CD14-positive monocyte (primary cell): ENCODE results near the gene CDHR5. TPM values are rescaled to one million over a fixed set of nuclear protein-coding genes. Genes with fewer than 3 reads are reported as not detected.

Source experiments
- DNase-seq, 3 donors: peaks; one replicate each; pipeline ENCODE4 v3.0.0-alpha.2; 2011 to 2022
- H2AFZ ChIP-seq: 2 replicates; pipeline ENCODE4 v1.6.0; 2012; ENCODE audit warnings: mild to moderate bottlenecking, low read depth, low read length, inconsistent platforms; ENCODE audit not compliant: insufficient read depth, poor library complexity, severe bottlenecking
- H3K27ac ChIP-seq, 2 donors: 1 replicate in 1 of 2; 2 replicates in 1 of 2; pipeline ENCODE4 v1.5.1; 2012 to 2013; ENCODE audit warnings: low read length in 2 of 2, control low read depth in 1 of 2, inconsistent platforms in 1 of 2, low read depth in 1 of 2, mild to moderate bottlenecking in 1 of 2
- H3K27me3 ChIP-seq, 2 donors: one replicate each; pipeline versions ENCODE4 v1.6.0 to v1.6.1; 2011 to 2013; ENCODE audit warnings: low read length in 2 of 2; ENCODE audit not compliant: control insufficient read depth in 2 of 2, insufficient read depth in 2 of 2
- H3K36me3 ChIP-seq, 2 donors: replicated peaks in 1 of 2; 1 replicate in 1 of 2; 2 replicates in 1 of 2; pipeline versions ENCODE4 v1.5.1 to v1.6.1; 2012 to 2013; ENCODE audit warnings: low read length in 2 of 2, control low read depth in 1 of 2, inconsistent platforms in 1 of 2, mild to moderate bottlenecking in 1 of 2; ENCODE audit not compliant: insufficient read depth in 2 of 2, control insufficient read depth in 1 of 2
- H3K4me1 ChIP-seq, 2 donors: 1 replicate in 1 of 2; 2 replicates in 1 of 2; pipeline versions ENCODE4 v1.5.1 to v1.6.1; 2012 to 2013; ENCODE audit warnings: low read length in 2 of 2, control low read depth in 1 of 2, inconsistent platforms in 1 of 2, mild to moderate bottlenecking in 1 of 2, moderate library complexity in 1 of 2; ENCODE audit not compliant: insufficient read depth in 2 of 2, control insufficient read depth in 1 of 2
- H3K4me2 ChIP-seq: replicated peaks from 2 replicates; pipeline ENCODE3; 2012; ENCODE audit warnings: low read length, moderate library complexity, mild to moderate bottlenecking; ENCODE audit not compliant: poor library complexity, severe bottlenecking; ENCODE audit errors: extremely low read depth
- H3K4me3 ChIP-seq, 3 experiments: fragments of 200-600 bp in 1 of 3; sonication (generic) in 1 of 3; replicated peaks in 1 of 3; 1 replicate in 2 of 3; 2 replicates in 1 of 3; pipeline ENCODE4 v1.5.1; 2011 to 2013; ENCODE audit warnings: low read length in 3 of 3, mild to moderate bottlenecking in 3 of 3, control low read depth in 2 of 3, low read depth in 2 of 3, inconsistent platforms in 1 of 3, moderate library complexity in 1 of 3
- H3K79me2 ChIP-seq: 2 replicates; pipeline ENCODE4 v1.6.0; 2012; ENCODE audit warnings: mild to moderate bottlenecking, control low read depth, inconsistent platforms, low read length, moderate library complexity; ENCODE audit not compliant: insufficient read depth
- H3K9ac ChIP-seq: 2 replicates; pipeline ENCODE4 v1.6.0; 2017; ENCODE audit warnings: low read length, mild to moderate bottlenecking; ENCODE audit not compliant: insufficient read depth, poor library complexity, severe bottlenecking
- H3K9me3 ChIP-seq, 2 donors: replicated peaks in 1 of 2; 1 replicate in 1 of 2; 2 replicates in 1 of 2; pipeline versions ENCODE4 v1.5.1 to v1.6.1; 2012 to 2013; ENCODE audit warnings: low read length in 2 of 2, control low read depth in 1 of 2; ENCODE audit not compliant: control insufficient read depth in 1 of 2, insufficient read depth in 1 of 2
- H4K20me1 ChIP-seq: 2 replicates; pipeline ENCODE4 v1.6.0; 2012; ENCODE audit warnings: mild to moderate bottlenecking, low read length, control low read depth, moderate library complexity; ENCODE audit not compliant: insufficient read depth
- H3K27ac Mint-ChIP-seq, 7 donors: one replicate each; pipeline ENCODE4 v1.8.0; 2020; ENCODE audit warnings: mild to moderate bottlenecking in 7 of 7, mixed read lengths in 7 of 7, moderate library complexity in 6 of 7, inconsistent platforms in 2 of 7
- H3K27me3 Mint-ChIP-seq, 3 donors: one replicate each; pipeline ENCODE4 v1.8.0; 2021 to 2022; ENCODE audit warnings: low read depth in 3 of 3, mild to moderate bottlenecking in 3 of 3, mixed read lengths in 3 of 3, moderate library complexity in 3 of 3, inconsistent platforms in 1 of 3
- H3K36me3 Mint-ChIP-seq, 2 donors: one replicate each; pipeline ENCODE4 v1.8.0; 2020; ENCODE audit warnings: mixed read lengths in 2 of 2, inconsistent platforms in 1 of 2, mild to moderate bottlenecking in 1 of 2
- H3K4me1 Mint-ChIP-seq: one replicate; pipeline ENCODE4 v1.8.0; 2020; ENCODE audit warnings: mild to moderate bottlenecking, mixed read lengths
- H3K4me3 Mint-ChIP-seq, 2 donors: one replicate each; pipeline ENCODE4 v1.8.0; 2020; ENCODE audit warnings: mild to moderate bottlenecking in 2 of 2, mixed read lengths in 2 of 2, moderate library complexity in 1 of 2
- H3K9me3 Mint-ChIP-seq, 7 donors: one replicate each; pipeline ENCODE4 v1.8.0; 2020 to 2022; ENCODE audit warnings: mixed read lengths in 7 of 7, mild to moderate bottlenecking in 6 of 7, moderate library complexity in 6 of 7, inconsistent platforms in 2 of 7
- CTCF ChIP-seq: fragments of 200-600 bp; IDR thresholded peaks from one replicate; pipeline ENCODE4 v1.8.0; 2022; ENCODE audit warnings: antibody characterized with exemption, mild to moderate bottlenecking
- WGBS: methylation state at CpG from one replicate; pipeline ENCODE4 v1.1.5; 2013; ENCODE audit warnings: missing lambda C conversion rate; ENCODE audit not compliant: insufficient coverage; 5-methylcytosine and 5-hydroxymethylcytosine counted together
- intact Hi-C, 2 donors: fragments of 100-400 bp; cut with micrococcal nuclease; formaldehyde crosslinking; loops; one replicate each; pipeline versions ENCODE4 v1.15.0 to v1.15.1; 2023
- polyA plus RNA-seq, 3 donors: library from polyadenylated mRNA; depleted of rRNA in 1 of 3; unstranded in 2 of 3; stranded (reverse) in 1 of 3; fragments of 300-500 nt in 2 of 3; fragments of >200 nt in 1 of 3; fragmentation: Illumina TruSeq in 2 of 3; gene quantifications; 1 replicate in 2 of 3; 2 replicates in 1 of 3; pipeline ENCODE4 v1.2.3, GENCODE V29; 2012 to 2021

Gene CDHR5
- polyA plus RNA-seq, 3 donors = 0.18 to 0.43 (median 0.18) TPM

GRCh38 chr11:592501-592900, 32.3 kb downstream of the CDHR5 start:
- H3K27me3 ChIP-seq = no peaks in the 10 kb centered on the region
- peaks cover 65% of the 10 kb centered on the region for H4K20me1 ChIP-seq
- H3K4me3 Mint-ChIP-seq = no peak overlapping the region
- H3K36me3 Mint-ChIP-seq = peaks cover 82 to 94% of the 10 kb centered on the region in 2 donors
- intact Hi-C loops = no loop called here
- H3K4me1 ChIP-seq = peaks cover 12% of the 10 kb centered on the region in 2 donors
- peaks cover 0 to 2% (median 0%) of the 10 kb centered on the region in 3 donors for H3K27me3 Mint-ChIP-seq
- no peak overlapping the region for H3K4me3 ChIP-seq
- WGBS = 98% methylated on average over 22 of the region's 22 CpGs
- peaks cover 73 to 90% of the 10 kb centered on the region in 2 donors for H3K36me3 ChIP-seq
- peaks cover 13% of the 10 kb centered on the region for H3K4me1 Mint-ChIP-seq
- TF ChIP-seq CTCF = no peak
- no peak overlapping the region for H3K9ac ChIP-seq
- H3K27ac ChIP-seq = no peak overlapping the region
- no peak overlapping the region for H3K4me2 ChIP-seq
- no peaks in the 10 kb centered on the region for H3K9me3 ChIP-seq
- H3K9me3 Mint-ChIP-seq = no peaks in the 10 kb centered on the region
- H2AFZ ChIP-seq = no peak overlapping the region
- H3K79me2 ChIP-seq = peaks cover 22% of the 10 kb centered on the region
- H3K27ac Mint-ChIP-seq = no peak overlapping the region
- no peak for DNase-seq

GRCh38 chr11:590997-591396, 33.8 kb downstream of the CDHR5 start:
- H3K9me3 ChIP-seq = no peaks in the 10 kb centered on the region
- no peak overlapping the region for H3K4me3 ChIP-seq
- no peak overlapping the region for H2AFZ ChIP-seq
- no peaks in the 10 kb centered on the region for H3K27me3 ChIP-seq
- peaks cover 71 to 91% of the 10 kb centered on the region in 2 donors for H3K36me3 ChIP-seq
- H3K9ac ChIP-seq = no peak overlapping the region
- Mint-ChIP-seq H3K27me3 (peaks cover 0 to 2% (median 0%) of the 10 kb centered on the region in 3 donors), H3K27ac (peak overlapping the region in 1 of 7 donors; percentile 8), H3K4me1 (peaks cover 25% of the 10 kb centered on the region), H3K36me3 (peaks cover 82 to 94% of the 10 kb centered on the region in 2 donors), H3K9me3 (no peaks in the 10 kb centered on the region), H3K4me3 (no peak overlapping the region)
- H3K4me2 ChIP-seq = no peak overlapping the region
- no peak for DNase-seq
- 88% methylated on average over 7 of the region's 11 CpGs for WGBS
- peaks cover 25% of the 10 kb centered on the region for H3K79me2 ChIP-seq
- peaks cover 67% of the 10 kb centered on the region for H4K20me1 ChIP-seq
- TF ChIP-seq CTCF = no peak
- H3K27ac ChIP-seq = no peak overlapping the region
- H3K4me1 ChIP-seq = peaks cover 23 to 24% of the 10 kb centered on the region in 2 donors
- intact Hi-C loops = no loop called here
